ENCODE measurements around the gene ELK4. TPM values are rescaled to one million over a fixed set of nuclear protein-coding genes. Genes with fewer than 3 reads are reported as not detected.

ELK4 gene
- total RNA-seq, 1 experiment from 2014 or later, result 31.2 TPM

DNA sequence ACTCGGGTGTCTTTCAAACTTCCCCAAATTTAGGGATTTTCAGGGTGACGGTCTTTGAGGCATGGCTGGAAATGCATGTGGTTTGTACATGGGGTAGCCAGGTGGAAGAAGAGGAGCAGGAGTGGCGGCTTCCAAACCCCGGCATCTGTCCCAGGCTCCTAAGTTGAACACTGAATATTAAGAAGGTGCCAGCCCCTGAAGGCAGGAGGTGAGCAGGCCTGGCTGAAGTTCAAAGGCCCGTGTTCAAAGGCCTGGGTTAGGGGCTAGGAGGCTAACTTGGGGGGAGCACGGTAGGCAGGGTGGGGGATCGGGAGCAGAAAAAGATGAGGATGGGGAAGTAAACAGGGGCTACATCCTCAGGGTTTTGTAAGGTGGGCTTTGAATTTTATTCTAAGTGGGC is 42.8 kb downstream of the ELK4 start:
- no peak overlapping the region for H3K18ac ChIP-seq (ENCODE audit: insufficient read length, low read depth, low read length)
- H3K9ac ChIP-seq (ENCODE audit: extremely low read depth, insufficient read length, low read length), result no peak overlapping the region
- no peaks in the 10 kb centered on the region for H3K79me2 ChIP-seq (ENCODE audit: insufficient read depth, low read length)
- H4K20me1 ChIP-seq (ENCODE audit: control insufficient read depth, insufficient read depth, insufficient read length), result no peaks in the 10 kb centered on the region
- H3K27me3 Mint-ChIP-seq (ENCODE audit: low read depth), result peaks cover 12% of the 10 kb centered on the region
- WGBS (ENCODE audit: extremely low coverage, insufficient read length, low lambda C conversion rate), result no CpG with 5 or more reads among the region's 7 CpGs
- no peak overlapping the region for H2BK20ac ChIP-seq (ENCODE audit: low read depth, low read length, poor library complexity, severe bottlenecking)
- no peak overlapping the region for H3K4me3 Mint-ChIP-seq
- no peaks in the 10 kb centered on the region for H3K9me3 ChIP-seq (ENCODE audit: control insufficient read depth, low read depth, low read length)
- no peak overlapping the region for H3K23ac ChIP-seq (ENCODE audit: insufficient read length, low read depth, low read length)
- H4K5ac ChIP-seq (ENCODE audit: insufficient read length, low read depth, low read length), result no peak overlapping the region
- H3K23me2 ChIP-seq (ENCODE audit: insufficient read length, low read depth, low read length, poor library complexity, severe bottlenecking), result no peaks in the 10 kb centered on the region
- H3K4me1 Mint-ChIP-seq, result peaks cover 11 to 15% of the 10 kb centered on the region in 2 experiments
- no peak overlapping the region for H3K14ac ChIP-seq (ENCODE audit: insufficient read depth, low read length)
- H2BK15ac ChIP-seq (ENCODE audit: low read depth, low read length), result no peak overlapping the region
- H3K36me3 Mint-ChIP-seq (ENCODE audit: insufficient read depth in 1 of 3, low read depth in 3 of 3), result no peaks in the 10 kb centered on the region
- H2AFZ ChIP-seq (ENCODE audit: low read length), result no peak overlapping the region
- H2BK12ac ChIP-seq (ENCODE audit: insufficient read length, low read depth, low read length), result no peak overlapping the region
- H4K8ac ChIP-seq (replicated peaks; ENCODE audit: insufficient read length, low read depth, low read length), result no peak overlapping the region
- peak overlapping the region in 1 of 3 experiments; percentile 50; a peak in 1 of 7 replicates for H3K27ac Mint-ChIP-seq
- H3K27me3 ChIP-seq (ENCODE audit: insufficient read depth, low read length), result no peaks in the 10 kb centered on the region
- H3K4me2 ChIP-seq (ENCODE audit: insufficient read depth, insufficient read length, low read length), result no peak overlapping the region
- H3T11ph ChIP-seq (ENCODE audit: low read length), result no peak overlapping the region
- no peak overlapping the region for H2BK5ac ChIP-seq (ENCODE audit: insufficient read length, low read length)
- no peak overlapping the region for H3K27ac ChIP-seq (ENCODE audit: insufficient read length, low read depth, low read length)
- no peak overlapping the region for H4K91ac ChIP-seq (ENCODE audit: insufficient read length, low read depth, low read length)
- TF ChIP-seq, protein P1, sequence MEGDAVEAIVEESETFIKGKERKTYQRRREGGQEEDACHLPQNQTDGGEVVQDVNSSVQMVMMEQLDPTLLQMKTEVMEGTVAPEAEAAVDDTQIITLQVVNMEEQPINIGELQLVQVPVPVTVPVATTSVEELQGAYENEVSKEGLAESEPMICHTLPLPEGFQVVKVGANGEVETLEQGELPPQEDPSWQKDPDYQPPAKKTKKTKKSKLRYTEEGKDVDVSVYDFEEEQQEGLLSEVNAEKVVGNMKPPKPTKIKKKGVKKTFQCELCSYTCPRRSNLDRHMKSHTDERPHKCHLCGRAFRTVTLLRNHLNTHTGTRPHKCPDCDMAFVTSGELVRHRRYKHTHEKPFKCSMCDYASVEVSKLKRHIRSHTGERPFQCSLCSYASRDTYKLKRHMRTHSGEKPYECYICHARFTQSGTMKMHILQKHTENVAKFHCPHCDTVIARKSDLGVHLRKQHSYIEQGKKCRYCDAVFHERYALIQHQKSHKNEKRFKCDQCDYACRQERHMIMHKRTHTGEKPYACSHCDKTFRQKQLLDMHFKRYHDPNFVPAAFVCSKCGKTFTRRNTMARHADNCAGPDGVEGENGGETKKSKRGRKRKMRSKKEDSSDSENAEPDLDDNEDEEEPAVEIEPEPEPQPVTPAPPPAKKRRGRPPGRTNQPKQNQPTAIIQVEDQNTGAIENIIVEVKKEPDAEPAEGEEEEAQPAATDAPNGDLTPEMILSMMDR (conservative IDR thresholded peaks at IDR 0.05), result no peak; the same call in 2 of the 3 replicates
- no peaks in the 10 kb centered on the region for H3K79me1 ChIP-seq (ENCODE audit: insufficient read depth, low read depth, low read length, poor library complexity, severe bottlenecking)
- no peak overlapping the region for H2BK120ac ChIP-seq (ENCODE audit: low read depth, low read length, poor library complexity, severe bottlenecking)
- no peaks in the 10 kb centered on the region for H3K4me1 ChIP-seq (ENCODE audit: insufficient read depth, low read length)
- no peak overlapping the region for H2AK5ac ChIP-seq (ENCODE audit: insufficient read length, low read length)
- H3K56ac ChIP-seq (ENCODE audit: insufficient read length, low read depth, low read length), result no peak overlapping the region
- H3K4ac ChIP-seq (ENCODE audit: low read depth, low read length), result no peak overlapping the region
- H3K9me3 Mint-ChIP-seq, result no peaks in the 10 kb centered on the region
- no peak for DNase-seq
